Kidney glomerular epithelial cell (primary cell): ENCODE results near the gene MALT1.
"Not testable (repeated sequence)": the region's sequence is repeated elsewhere in the genome, so short reads cannot be mapped to it uniquely, and the experiment has no call there.

Experiments
- DNase-seq: peaks from one replicate; lab custom pipeline; 2025; lab: John Stamatoyannopoulos, UW

MALT1 gene

DNA sequence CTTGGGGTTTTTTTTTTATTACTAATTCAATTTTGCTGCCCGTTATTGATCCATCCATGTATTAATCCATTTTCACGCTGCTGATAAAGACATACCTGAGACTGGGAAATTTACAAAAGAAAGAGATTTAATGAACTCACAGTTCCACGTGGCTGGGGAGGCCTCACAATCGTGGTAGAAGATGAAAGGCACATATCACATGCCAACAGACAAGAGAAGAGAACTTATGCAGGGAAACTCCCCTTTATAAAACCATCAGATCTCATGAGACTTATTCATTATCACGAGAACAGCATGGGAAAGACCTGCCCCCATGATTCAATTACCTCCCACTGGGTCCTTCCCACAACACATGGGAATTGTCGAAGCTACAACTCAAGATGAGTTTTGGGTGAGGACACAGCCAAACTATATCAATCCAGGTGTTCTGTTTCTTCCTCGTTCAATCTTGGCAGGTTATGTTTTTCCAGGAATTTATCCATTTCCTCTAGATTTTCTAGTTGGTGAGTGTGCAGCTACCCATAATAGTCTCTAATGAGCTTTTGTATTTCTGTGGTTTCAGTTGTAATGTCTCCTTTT lies 18.0 kb upstream of the MALT1 start:
- not testable (repeated sequence) for DNase-seq

GRCh38 chr18:58653814-58654509 lies 17.3 kb upstream of the MALT1 start:
- no peak for DNase-seq

- no peak for DNase-seq
Observed at GRCh38 chr18:58654896-58655614, 16.2 kb upstream of the MALT1 start.

DNA sequence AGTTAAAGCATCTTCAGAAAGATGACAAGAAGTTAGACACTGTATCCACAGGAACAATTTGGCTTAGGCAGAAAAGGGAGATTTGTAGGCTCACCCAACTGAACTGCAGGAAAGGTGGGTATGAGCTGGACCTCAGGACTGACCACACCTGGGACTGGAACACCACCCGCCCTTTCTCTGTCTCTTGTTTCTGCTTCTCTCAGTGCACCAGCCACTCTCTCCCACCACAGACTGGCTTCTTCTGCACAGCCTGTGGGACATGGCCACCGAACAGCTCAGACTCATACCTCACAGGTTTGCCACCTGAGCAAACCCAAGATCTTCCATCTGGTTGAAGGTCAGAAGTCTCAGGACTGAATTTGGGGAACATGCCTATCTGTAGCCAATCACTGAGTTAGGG lies 14.2 kb upstream of the MALT1 start:
- no peak for DNase-seq

DNA sequence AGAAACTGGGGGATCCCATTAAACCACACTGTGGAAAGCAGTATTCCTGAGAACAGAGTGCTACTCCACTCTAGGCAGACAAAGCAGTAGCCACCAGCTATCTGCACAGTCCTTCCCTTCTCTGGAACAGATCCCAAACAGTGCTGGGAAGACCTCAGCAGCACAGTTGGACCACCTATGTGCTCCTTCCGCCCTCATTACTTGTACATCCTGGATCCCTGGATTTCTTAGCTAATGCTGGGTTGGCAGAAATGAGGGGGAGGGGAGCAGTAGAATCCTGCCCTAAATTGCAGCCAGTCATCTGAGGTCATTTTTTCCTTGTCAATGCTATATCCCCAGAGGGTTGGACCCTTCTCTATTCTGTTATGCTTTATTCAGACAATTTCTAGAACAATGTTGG lies 13.8 kb upstream of the MALT1 start:
- no peak for DNase-seq

GRCh38 chr18:58659691-58660090 lies 11.6 kb upstream of the MALT1 start:
- DNase-seq, result no peak

GRCh38 chr18:58660915-58661314 lies 10.3 kb upstream of the MALT1 start:
- no peak for DNase-seq

- DNase-seq, result no peak
Observed at GRCh38 chr18:58661423-58661822, 9.8 kb upstream of the MALT1 start.

GRCh38 chr18:58662118-58662517 lies 9.1 kb upstream of the MALT1 start:
- no peak for DNase-seq

GRCh38 chr18:58666176-58666575 lies 5.1 kb upstream of the MALT1 start:
- DNase-seq, result no peak

DNA sequence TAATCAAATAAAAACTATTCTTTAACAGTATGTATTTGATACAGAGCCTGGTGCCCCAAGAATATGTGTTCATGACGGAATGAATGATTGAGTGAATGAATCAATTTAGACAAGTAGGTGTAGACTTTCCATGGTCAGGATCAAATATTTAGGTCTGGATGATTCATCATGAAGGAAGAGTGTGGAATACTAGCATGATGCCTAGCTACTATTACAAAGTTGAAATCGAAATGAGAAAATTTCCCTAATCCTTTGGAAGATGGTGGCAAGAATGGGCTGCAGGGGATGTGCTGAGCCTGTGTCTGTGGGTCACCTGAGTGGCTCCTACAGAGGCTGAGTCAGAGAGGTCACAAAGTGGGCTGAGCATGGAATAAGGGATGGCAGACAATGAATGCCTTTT lies 3.1 kb upstream of the MALT1 start:
- DNase-seq, result no peak

DNA sequence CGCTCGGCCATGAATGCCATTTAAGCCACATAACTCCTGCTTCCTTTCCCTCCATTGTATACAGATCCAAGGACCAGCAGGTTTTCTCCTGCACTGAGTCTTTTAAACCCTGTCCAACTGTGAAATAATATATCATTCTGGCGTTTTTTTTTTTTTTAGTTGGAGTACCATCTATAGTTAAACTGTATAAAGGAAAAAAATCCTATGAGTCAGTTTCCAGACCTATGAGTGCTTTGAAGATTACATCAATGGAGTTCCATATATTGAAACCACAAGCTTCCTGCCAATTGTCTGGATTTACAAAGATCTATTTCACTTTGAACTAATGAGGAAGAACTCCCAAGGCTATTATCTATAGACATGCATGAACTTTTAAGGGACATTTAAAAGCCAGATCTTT lies 2.4 kb upstream of the MALT1 start:
- no peak for DNase-seq

GRCh38 chr18:58669731-58670378 lies 1.4 kb upstream of the MALT1 start:
- no peak for DNase-seq

DNA sequence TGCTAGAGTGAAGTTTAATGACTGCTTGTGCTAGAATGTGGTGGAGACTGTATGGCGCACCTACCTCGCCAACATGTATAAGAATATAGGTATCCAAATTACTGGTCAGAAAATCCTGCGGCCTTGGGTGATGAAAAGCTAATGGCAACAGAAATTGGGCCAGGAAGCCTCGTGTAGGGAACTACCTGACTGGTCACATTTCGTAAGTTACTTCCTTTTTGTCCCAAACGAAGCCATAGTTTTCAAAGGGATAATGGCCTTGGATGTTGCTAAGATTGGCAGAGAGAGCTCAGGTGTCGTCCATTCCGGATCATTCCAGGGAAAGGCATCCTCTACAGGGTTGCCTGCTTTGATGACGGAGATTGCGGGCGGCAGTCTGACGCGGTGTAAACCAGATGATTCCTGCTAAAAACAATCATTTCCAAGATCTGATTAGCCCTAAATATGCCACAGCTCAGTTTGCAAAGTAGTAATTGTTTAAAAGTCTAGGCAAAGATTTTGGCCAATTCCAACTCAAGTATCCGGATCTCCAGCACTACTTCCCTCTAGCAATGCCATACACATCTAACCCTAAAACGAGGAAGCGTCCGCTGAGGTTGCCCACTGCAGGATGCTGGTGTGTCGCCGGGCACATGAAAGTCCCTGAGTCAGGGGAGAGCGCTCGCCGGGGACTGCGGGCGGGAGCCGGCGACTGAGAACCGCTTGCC lies 708 bp upstream of the MALT1 start:
- DNase-seq, result no peak

- DNase-seq, result peak; percentile 63
Observed at GRCh38 chr18:58671632-58672564, 633 bp downstream of the MALT1 start.

- no peak for DNase-seq
Observed at GRCh38 chr18:58674159-58674558, 2.9 kb downstream of the MALT1 start.

DNA sequence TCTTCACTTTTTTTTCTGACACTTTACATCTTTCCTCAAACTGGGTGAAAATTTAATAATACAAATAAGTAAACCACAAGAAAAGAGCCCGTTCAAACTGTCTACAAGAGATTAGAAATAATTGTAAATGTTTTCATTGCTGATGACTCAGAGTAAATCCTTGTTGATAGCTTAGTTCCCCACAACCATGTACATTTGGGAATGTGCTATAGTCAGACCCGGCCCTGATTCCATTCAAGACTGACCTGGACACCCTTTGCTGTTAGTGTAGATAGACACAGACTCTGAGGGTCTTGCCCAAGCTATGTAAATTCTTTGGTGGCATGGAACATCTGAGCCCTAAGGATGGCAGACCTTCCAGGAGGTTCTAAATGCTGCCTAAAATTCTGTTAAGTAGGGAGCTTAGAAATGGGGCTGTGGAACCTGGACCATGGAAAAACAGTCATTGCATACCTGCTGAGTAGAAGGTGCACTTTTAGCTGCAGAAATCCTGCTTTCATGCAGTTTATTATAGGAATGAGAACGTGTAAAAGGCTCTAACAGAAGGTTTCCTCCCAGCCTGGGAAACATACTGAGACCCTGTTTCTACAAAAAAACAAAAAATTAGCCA lies 3.7 kb downstream of the MALT1 start:
- no peak for DNase-seq

GRCh38 chr18:58676270-58676669 lies 5.0 kb downstream of the MALT1 start:
- DNase-seq, result no peak

DNA sequence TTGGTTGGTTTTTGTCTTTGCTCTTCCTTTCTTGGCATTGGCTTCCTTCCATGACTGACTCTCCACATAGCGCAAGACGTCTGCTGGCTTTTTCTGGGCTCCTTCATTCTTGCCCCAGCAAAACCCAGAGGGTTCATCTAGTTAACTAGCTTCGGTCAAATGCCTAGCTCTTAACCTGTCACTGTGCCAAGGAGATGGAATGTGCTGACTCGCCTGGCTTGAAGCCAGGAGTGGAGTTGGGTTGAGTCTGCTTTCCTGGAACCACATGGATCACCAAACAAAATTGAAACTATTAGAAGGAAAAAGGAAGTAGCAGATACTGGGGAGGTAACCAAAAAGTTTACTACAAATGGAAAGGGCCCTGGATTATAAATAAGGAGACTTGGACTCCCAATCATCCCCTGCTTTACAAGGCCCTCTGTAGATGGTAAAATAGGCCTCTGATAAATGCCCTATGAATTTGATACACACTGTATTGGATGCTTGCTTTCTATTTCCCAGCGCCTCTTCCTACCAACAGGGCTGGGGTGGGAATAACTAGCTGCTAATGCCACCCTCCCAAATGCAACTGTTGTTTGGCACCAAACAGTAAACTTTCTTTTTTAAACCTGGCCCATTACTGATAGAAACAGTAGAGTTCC lies 11.3 kb downstream of the MALT1 start:
- peak; percentile 87 for DNase-seq

- no peak for DNase-seq
Observed at GRCh38 chr18:58687871-58688308, 16.6 kb downstream of the MALT1 start.
